GM12878 (cell line): ENCODE measurements around the gene THBS3. TPM values are rescaled to one million over a fixed set of nuclear protein-coding genes. Genes with fewer than 3 reads are reported as not detected.

Source experiments
- ATAC-seq: fragments of 200-7000 bp; cut with Tn5 transposase; 3 replicates; pipeline ENCODE4 v1.9.1; 2020; ENCODE audit warnings: mild to moderate bottlenecking, moderate library complexity
- BruUV-seq: library from RNA; stranded (reverse); fragments of 400-500 nt; replicated peaks from 2 replicates; lab custom pipeline; 2021; lab: Mats Ljungman, UMichigan
- CTCF ChIA-PET: fragments of 300-600 bp; sonication (Branson Sonifier 250); formaldehyde crosslinking; extraction: SDS; loops from one replicate; lab custom pipeline; 2021; ENCODE audit warnings: inconsistent platforms; lab: Yijun Ruan, JAX
- POLR2A ChIA-PET: fragments of 350-600 bp; formaldehyde crosslinking; extraction: SDS; loops from one replicate; lab custom pipeline; 2021; ENCODE audit warnings: inconsistent platforms; lab: Charles Lee
- RAD21 ChIA-PET: fragments of 300-600 bp; sonication (Branson Sonifier 250); formaldehyde crosslinking; loops from one replicate; lab custom pipeline; 2023; ENCODE audit warnings: antibody characterized with exemption; ENCODE audit not compliant: unreplicated experiment; lab: Charles Lee
- SMC1A ChIA-PET: fragments of 300-600 bp; sonication (Branson Sonifier 250); formaldehyde crosslinking; loops from one replicate; lab custom pipeline; 2023; ENCODE audit not compliant: unreplicated experiment, uncharacterized antibody; lab: Charles Lee
- DNase-seq: peaks from one replicate; pipeline ENCODE4 v3.0.0-alpha.2; 2011; ENCODE audit warnings: low read depth, low spot score
- FAIRE-seq: peaks from 3 replicates; lab custom pipeline; 2011; peaks lifted over from hg19 to GRCh38; lab: Jason Lieb, UNC
- H2AFZ ChIP-seq: 2 replicates; pipeline ENCODE4 v1.6.0; 2011; ENCODE audit warnings: low read depth, low read length, control low read depth; ENCODE audit not compliant: control insufficient read depth
- H3K27ac ChIP-seq: 2 replicates; pipeline ENCODE4 v1.5.1; 2011; ENCODE audit warnings: control low read depth; ENCODE audit not compliant: control insufficient read depth, insufficient read depth
- H3K27me3 ChIP-seq, 2 experiments: replicated peaks in 1 of 2; 2 replicates each; pipeline versions ENCODE4 v1.6.0 to v1.6.1; 2011; ENCODE audit warnings: low read length in 1 of 2; ENCODE audit not compliant: control insufficient read depth in 2 of 2, insufficient read depth in 2 of 2
- H3K36me3 ChIP-seq, 2 experiments: 2 replicates each; pipeline ENCODE4 v1.5.1; 2011; ENCODE audit warnings: low read length in 1 of 2; ENCODE audit not compliant: control insufficient read depth in 2 of 2, insufficient read depth in 2 of 2
- H3K4me1 ChIP-seq: 2 replicates; pipeline ENCODE4 v1.6.1; 2011; ENCODE audit warnings: mild to moderate bottlenecking, low read length, moderate library complexity, mixed read lengths; ENCODE audit not compliant: control insufficient read depth, insufficient read depth
- H3K4me2 ChIP-seq: 2 replicates; pipeline ENCODE4 v1.6.0; 2011; ENCODE audit warnings: control low read depth; ENCODE audit not compliant: control insufficient read depth, insufficient read depth
- H3K4me3 ChIP-seq: fragments of 200-600 bp; sonication (generic); 2 replicates; pipeline ENCODE4 v1.5.1; 2016
- H3K79me2 ChIP-seq: 2 replicates; pipeline ENCODE4 v1.6.0; 2011; ENCODE audit warnings: low read length; ENCODE audit not compliant: control insufficient read depth, insufficient read depth
- H3K9ac ChIP-seq: 2 replicates; pipeline ENCODE4 v1.8.0; 2011; ENCODE audit warnings: low read length, control low read depth, mixed read lengths; ENCODE audit not compliant: control insufficient read depth, insufficient read depth
- H3K9me3 ChIP-seq: replicated peaks from 3 replicates; pipeline ENCODE4 v1.5.1; 2011; ENCODE audit warnings: mild to moderate bottlenecking, low read length; ENCODE audit not compliant: control insufficient read depth, insufficient read depth
- H4K20me1 ChIP-seq: 2 replicates; pipeline ENCODE4 v1.6.0; 2011; ENCODE audit not compliant: control insufficient read depth, insufficient read depth
- BMI1 ChIP-seq: fragments of 450-650 bp; IDR thresholded peaks from 2 replicates; pipeline ENCODE4 v1.6.1; 2016; ENCODE audit warnings: mild to moderate bottlenecking, moderate library complexity, borderline replicate concordance
- GATAD2B ChIP-seq: fragments of 450-650 bp; conservative IDR thresholded peaks from 2 replicates; pipeline ENCODE4 v1.6.1; 2017; ENCODE audit warnings: low read depth, mild to moderate bottlenecking, moderate library complexity
- IKZF2 ChIP-seq, 2 experiments: fragments of 450-650 bp; IDR thresholded peaks; 2 replicates each; pipeline ENCODE4 v1.6.1; 2017; ENCODE audit warnings: mild to moderate bottlenecking in 2 of 2, moderate library complexity in 2 of 2
- MEF2B ChIP-seq: fragments of 450-650 bp; IDR thresholded peaks from 2 replicates; pipeline ENCODE4 v1.6.1; 2018; ENCODE audit warnings: mild to moderate bottlenecking, moderate library complexity; ENCODE audit not compliant: partially characterized antibody, poor library complexity, severe bottlenecking
- SPI1 ChIP-seq: IDR thresholded peaks from 2 replicates; pipeline ENCODE4 v1.6.1; 2011; ENCODE audit warnings: low read depth, mild to moderate bottlenecking, low read length, moderate library complexity, borderline replicate concordance; ENCODE audit not compliant: insufficient read depth
- WGBS: methylation state at CpG from one replicate; pipeline ENCODE4 v1.1.6; 2016; ENCODE audit warnings: low lambda C conversion rate; ENCODE audit not compliant: insufficient replicate concordance, insufficient coverage; ENCODE audit errors: missing lambda C conversion rate; 5-methylcytosine and 5-hydroxymethylcytosine counted together
- in situ Hi-C: fragments of 300-500 bp; cut with MboI; formaldehyde crosslinking; loops from 9 replicates; pipeline ENCODE4 v1.14.3; 2018; ENCODE audit warnings: mixed read lengths
- intact Hi-C: fragments of 100-400 bp; cut with micrococcal nuclease; formaldehyde crosslinking; loops from one replicate; pipeline ENCODE4 v1.14.2; 2022; ENCODE audit not compliant: unreplicated experiment
- polyA plus RNA-seq, 11 experiments: library from polyadenylated mRNA; depleted of rRNA in 4 of 11; unstranded in 6 of 11; stranded (reverse) in 5 of 11; fragments of >200 nt; fragmentation: Nextera tagmentation in 4 of 11; fragmentation: Illumina TruSeq in 1 of 11; extraction: Ambion mirVana in 4 of 11; extraction: Trizol in 1 of 11; gene quantifications; 1 replicate in 1 of 11; 2 replicates in 10 of 11; pipeline versions ENCODE4 v1.2.1 to v1.2.3, GENCODE V29; 2011 to 2016; ENCODE audit warnings: inconsistent platforms in 2 of 11, missing spikeins in 2 of 11, low read depth in 1 of 11
- total RNA-seq, 4 experiments: library from RNA; depleted of rRNA in 3 of 4; stranded (reverse); fragments of >200 nt in 3 of 4; fragmentation: Illumina TruSeq in 1 of 4; extraction: Trizol in 1 of 4; gene quantifications; 2 replicates each; pipeline versions ENCODE4 v1.2.1 to v1.2.3, GENCODE V29; 2013 to 2021
- TF ChIP-seq, protein P1 (sequence below): IDR thresholded peaks from 2 replicates; pipeline ENCODE4 v1.6.1; 2012; ENCODE audit warnings: mild to moderate bottlenecking, low read depth, low read length
- TF ChIP-seq, protein P2 (sequence below): fragments of 150-350 bp; IDR thresholded peaks from 2 replicates; pipeline ENCODE4 v1.6.1; 2014; ENCODE audit warnings: mild to moderate bottlenecking, low read depth, low read length
- TF ChIP-seq, protein P3 (sequence below): IDR thresholded peaks from 2 replicates; pipeline ENCODE4 v1.6.1; 2012; ENCODE audit warnings: improper control_type of control experiment, low read depth, low read length; ENCODE audit not compliant: insufficient replicate concordance

THBS3 gene
- total and polyA plus RNA-seq, 10 of the 15 experiments (the other 5 are each of a cell fraction or from before 2014, with no cell fraction given) = 0.66 to 3.6 (median 2.0) TPM

DNA sequence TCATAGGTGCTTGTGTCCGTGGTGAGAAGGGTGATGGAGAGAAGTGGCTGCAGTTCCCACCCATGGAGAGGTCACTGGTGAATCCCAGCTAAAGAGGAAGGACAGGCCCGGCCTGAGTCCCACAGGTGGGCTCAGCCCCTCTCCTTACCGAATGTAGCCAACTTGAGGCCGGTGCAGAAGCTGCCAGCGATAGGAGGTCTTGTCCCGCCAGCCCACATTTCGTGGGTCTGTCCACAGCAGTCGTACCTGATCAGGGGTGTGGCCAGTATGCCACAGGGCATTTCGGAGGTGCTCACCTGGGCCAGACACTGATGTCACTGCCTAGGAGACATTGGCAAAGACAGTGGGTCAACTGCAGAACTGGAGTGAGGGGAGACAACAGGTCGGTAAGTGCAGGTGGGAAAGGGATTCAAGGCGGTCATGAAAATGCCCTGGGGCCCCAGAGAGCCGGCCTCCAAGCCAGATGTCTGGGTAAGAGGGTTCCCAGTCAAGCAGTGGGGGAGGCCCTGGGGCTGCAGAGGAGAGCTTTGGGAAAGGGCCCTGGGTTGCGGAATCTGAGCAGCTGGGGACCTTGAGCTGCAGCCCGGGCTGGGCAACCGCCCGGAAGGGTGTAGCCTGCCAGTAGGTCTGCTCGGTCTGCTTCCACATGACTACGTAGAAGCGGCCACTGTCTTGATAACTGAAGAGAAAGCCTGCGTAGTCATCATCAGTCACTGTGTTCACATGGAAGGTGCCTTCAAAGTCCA lies 10.6 kb downstream of the THBS3 start (continued):
- TF ChIP-seq, protein P1, sequence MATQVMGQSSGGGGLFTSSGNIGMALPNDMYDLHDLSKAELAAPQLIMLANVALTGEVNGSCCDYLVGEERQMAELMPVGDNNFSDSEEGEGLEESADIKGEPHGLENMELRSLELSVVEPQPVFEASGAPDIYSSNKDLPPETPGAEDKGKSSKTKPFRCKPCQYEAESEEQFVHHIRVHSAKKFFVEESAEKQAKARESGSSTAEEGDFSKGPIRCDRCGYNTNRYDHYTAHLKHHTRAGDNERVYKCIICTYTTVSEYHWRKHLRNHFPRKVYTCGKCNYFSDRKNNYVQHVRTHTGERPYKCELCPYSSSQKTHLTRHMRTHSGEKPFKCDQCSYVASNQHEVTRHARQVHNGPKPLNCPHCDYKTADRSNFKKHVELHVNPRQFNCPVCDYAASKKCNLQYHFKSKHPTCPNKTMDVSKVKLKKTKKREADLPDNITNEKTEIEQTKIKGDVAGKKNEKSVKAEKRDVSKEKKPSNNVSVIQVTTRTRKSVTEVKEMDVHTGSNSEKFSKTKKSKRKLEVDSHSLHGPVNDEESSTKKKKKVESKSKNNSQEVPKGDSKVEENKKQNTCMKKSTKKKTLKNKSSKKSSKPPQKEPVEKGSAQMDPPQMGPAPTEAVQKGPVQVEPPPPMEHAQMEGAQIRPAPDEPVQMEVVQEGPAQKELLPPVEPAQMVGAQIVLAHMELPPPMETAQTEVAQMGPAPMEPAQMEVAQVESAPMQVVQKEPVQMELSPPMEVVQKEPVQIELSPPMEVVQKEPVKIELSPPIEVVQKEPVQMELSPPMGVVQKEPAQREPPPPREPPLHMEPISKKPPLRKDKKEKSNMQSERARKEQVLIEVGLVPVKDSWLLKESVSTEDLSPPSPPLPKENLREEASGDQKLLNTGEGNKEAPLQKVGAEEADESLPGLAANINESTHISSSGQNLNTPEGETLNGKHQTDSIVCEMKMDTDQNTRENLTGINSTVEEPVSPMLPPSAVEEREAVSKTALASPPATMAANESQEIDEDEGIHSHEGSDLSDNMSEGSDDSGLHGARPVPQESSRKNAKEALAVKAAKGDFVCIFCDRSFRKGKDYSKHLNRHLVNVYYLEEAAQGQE = no peak
- no peak for TF ChIP-seq IKZF2 (IDR thresholded peaks at IDR 0.05)
- no peak for TF ChIP-seq BMI1

DNA sequence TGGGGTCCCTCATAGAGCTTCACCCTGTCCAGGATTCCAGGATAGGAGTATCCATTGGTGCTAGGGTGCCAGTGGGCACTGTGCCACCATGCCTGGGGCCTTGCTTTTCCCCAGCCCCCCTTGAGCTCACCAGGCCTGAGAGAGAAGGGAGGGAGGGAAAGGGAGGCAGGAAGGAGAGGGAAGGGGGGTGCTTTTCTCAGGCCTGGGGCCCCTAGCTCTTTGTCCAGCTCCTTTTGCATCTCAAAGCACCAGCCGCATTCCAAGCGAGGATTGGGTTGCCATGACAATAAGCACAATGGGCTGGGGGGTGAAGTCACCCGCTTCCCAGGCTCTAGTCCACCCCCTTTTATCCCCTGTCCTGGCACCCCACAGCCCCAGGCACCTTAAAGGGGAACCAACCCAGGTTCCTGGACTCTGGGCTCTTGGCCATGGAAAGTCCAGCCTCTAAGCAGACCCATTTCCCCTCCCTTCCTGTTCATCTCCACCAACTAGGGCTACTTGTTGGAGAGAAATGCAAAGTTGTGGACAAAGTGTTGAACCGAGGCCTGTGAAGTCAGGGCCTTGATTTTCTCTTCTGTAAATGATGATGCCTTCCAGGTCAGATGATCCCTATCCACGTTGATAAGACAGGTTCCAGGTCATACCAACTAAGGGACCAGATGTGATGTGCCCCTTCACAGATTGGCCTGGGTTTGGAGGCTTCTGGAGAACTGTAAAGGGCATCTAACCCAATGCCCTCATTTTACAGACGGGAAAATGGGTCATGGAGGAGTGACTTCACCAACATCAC lies 11.4 kb downstream of the THBS3 start:
- no peaks in the 10 kb centered on the region for H3K36me3 ChIP-seq
- 72% methylated on average over 6 of the region's 6 CpGs for WGBS
- H3K27ac ChIP-seq = no peak overlapping the region
- intact Hi-C loops (no loop called here), in situ Hi-C loops (no loop called here)
- peaks cover 16% of the 10 kb centered on the region for H3K4me1 ChIP-seq
- H3K79me2 ChIP-seq = no peaks in the 10 kb centered on the region
- no peak overlapping the region for H3K9ac ChIP-seq
- no peak for FAIRE-seq
- no peaks in the 10 kb centered on the region for H3K9me3 ChIP-seq
- H3K27me3 ChIP-seq = no peaks in the 10 kb centered on the region; a peak in 1 of 4 replicates
- BruUV-seq = no TSS peak
- no peak for DNase-seq
- H4K20me1 ChIP-seq = no peaks in the 10 kb centered on the region
- no peak overlapping the region for H2AFZ ChIP-seq
- no peak overlapping the region for H3K4me3 ChIP-seq
- no peak for ATAC-seq
- H3K4me2 ChIP-seq = no peak overlapping the region
- ChIA-PET SMC1A (no interaction called here), POLR2A (interaction anchor here (0.6 to 1.0 kb wide), 2 partner anchors 19 to 23 kb away, joined by 3 to 4 read pairs; partner anchors contain the start of gene KRTCAP2), CTCF (interaction anchor here (1.0 to 5.2 kb wide), 4 partner anchors 11 to 31 kb away, joined by 3 to 244 read pairs (median 4); partner anchors contain the start of genes KRTCAP2 and TRIM46), RAD21 (interaction anchor here (1.2 kb wide), 1 partner anchor 11 kb away, joined by 3 read pairs; no protein-coding TSS in a partner anchor)
- no peak for TF ChIP-seq SPI1
- no peak for TF ChIP-seq MEF2B
- TF ChIP-seq GATAD2B = no peak
- TF ChIP-seq, protein P2, sequence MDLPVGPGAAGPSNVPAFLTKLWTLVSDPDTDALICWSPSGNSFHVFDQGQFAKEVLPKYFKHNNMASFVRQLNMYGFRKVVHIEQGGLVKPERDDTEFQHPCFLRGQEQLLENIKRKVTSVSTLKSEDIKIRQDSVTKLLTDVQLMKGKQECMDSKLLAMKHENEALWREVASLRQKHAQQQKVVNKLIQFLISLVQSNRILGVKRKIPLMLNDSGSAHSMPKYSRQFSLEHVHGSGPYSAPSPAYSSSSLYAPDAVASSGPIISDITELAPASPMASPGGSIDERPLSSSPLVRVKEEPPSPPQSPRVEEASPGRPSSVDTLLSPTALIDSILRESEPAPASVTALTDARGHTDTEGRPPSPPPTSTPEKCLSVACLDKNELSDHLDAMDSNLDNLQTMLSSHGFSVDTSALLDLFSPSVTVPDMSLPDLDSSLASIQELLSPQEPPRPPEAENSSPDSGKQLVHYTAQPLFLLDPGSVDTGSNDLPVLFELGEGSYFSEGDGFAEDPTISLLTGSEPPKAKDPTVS = no peak
- TF ChIP-seq, protein P3, sequence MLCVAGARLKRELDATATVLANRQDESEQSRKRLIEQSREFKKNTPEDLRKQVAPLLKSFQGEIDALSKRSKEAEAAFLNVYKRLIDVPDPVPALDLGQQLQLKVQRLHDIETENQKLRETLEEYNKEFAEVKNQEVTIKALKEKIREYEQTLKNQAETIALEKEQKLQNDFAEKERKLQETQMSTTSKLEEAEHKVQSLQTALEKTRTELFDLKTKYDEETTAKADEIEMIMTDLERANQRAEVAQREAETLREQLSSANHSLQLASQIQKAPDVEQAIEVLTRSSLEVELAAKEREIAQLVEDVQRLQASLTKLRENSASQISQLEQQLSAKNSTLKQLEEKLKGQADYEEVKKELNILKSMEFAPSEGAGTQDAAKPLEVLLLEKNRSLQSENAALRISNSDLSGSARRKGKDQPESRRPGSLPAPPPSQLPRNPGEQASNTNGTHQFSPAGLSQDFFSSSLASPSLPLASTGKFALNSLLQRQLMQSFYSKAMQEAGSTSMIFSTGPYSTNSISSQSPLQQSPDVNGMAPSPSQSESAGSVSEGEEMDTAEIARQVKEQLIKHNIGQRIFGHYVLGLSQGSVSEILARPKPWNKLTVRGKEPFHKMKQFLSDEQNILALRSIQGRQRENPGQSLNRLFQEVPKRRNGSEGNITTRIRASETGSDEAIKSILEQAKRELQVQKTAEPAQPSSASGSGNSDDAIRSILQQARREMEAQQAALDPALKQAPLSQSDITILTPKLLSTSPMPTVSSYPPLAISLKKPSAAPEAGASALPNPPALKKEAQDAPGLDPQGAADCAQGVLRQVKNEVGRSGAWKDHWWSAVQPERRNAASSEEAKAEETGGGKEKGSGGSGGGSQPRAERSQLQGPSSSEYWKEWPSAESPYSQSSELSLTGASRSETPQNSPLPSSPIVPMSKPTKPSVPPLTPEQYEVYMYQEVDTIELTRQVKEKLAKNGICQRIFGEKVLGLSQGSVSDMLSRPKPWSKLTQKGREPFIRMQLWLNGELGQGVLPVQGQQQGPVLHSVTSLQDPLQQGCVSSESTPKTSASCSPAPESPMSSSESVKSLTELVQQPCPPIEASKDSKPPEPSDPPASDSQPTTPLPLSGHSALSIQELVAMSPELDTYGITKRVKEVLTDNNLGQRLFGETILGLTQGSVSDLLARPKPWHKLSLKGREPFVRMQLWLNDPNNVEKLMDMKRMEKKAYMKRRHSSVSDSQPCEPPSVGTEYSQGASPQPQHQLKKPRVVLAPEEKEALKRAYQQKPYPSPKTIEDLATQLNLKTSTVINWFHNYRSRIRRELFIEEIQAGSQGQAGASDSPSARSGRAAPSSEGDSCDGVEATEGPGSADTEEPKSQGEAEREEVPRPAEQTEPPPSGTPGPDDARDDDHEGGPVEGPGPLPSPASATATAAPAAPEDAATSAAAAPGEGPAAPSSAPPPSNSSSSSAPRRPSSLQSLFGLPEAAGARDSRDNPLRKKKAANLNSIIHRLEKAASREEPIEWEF = no peak
